ENCODE results near the gene CNTN5.

Gene CNTN5

DNA sequence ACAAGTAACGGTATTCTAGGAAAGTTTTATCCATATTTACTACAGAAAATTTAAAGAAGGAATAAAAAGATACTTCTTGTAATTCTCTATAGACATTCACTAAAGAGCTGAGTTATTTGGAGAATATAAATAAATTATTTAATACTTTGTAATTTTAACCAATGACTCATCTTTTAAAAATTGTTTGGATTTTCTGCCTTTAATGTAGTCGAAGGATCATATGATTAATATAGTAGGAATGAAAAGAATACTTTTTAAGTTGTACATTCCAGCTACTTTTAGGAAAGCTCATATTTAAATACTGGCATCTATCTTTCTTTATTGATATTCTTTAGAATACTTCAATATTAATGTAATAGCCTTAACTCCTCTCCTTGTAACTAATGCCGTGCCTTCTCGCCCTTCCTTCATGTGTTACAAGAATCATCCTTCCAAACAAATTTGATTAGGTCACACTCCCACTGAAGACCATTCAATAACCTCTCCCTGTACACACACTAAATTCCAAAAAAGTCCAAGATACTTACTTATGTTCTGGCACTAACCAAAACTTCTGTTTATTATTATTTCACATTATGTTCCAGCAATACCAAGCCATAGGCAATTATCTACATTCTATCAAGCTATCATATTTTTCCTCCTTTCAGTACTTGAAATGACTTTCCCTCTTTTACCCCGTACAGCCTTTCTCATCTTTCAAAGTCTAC is 501.9 kb downstream of the CNTN5 start:
- no peak for DNase-seq

DNA sequence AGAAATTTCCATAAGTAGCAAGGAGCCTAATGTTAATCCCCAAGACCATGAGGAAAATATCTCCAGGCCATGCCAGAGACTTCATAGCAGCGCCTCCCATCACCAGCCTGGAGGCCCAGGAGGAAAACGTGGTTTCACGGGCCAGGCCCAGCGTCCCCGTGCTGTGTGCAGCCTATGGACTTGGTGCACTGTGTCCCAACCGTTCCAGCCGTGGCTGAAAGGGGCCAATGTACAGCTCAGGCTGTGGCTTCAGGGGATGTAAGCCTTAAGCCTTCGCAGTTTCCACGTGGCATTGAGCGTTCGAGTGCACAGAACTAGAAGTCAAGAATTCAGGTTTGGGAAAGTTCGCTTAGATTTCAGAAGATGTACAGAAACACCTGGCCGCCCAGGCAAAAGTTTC is 510.7 kb downstream of the CNTN5 start:
- no peak for DNase-seq

DNA sequence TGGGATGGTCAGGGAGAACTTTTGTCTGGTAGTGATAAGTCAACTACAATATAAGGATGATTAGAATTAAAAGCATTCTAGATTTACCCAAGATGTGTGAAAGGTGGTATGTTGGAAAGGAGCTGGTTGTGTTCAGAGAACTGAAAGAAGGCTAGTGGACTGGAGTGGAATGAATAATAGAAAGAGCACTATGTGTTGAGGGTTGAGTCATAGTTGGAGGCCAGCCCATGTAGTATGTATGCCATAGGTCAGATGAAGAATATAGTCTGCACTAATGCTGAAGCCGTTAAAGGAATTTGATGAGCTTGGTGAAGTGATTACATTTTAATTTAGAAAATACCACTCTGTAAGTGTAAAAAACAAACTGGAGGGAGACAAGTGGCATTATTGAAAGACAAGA is 514.1 kb downstream of the CNTN5 start:
- no peak for DNase-seq

DNA sequence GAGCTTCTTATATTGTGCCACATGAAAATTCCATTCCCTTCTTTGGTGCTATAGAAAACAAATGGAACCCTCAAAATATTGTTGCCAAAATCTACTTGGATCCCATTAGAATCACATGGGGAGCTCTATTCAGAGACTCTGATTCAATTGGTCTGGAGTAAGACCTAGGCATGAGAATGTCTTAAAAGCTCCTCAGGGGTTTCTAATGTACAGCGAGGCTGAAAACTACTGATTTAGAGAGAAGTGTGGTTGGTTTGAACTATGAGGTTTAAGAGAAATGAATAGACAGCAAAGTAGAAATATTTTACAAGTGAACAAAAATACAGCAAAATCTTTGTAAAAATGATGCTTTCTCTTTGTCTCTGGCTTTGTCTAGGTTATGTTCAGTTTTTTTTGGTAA is 514.7 kb downstream of the CNTN5 start:
- DNase-seq, result no peak

DNA sequence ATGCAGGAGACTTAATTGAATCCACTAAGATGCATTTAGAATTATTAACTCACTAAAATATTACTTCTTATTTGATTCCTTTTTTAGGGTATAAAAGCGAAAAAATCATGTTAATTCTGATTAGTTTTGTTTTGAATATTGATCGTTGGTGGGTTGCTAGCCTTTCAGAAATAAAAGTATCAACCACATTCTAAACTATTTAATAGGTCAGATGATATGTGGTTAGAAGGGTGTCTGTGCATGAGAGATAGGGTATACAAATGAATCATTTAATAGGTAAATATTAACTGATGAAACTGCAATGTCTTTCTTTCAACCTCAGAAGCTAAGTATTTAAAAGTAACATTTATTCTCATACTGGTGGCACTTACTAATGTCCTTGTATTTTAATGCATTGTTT is 515.1 kb downstream of the CNTN5 start:
- DNase-seq, result no peak

DNA sequence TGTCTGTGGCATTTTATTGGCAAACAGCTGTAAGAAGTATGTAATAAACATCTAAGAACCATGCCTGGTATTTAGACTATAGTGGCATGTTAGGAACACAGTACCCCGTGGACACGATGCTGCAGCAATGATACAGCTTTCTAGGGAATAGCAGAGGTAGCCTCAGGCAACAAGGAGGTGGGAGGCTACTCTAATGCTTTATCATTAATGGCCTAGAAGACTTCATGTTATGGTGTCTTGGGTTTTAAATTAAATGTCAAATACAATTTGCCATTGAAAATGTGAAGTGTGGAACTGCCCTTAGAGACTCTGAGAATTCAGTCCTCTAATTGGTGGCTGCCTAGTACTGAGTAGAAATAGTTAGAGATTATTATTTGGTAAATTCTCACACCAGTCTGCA is 516.9 kb downstream of the CNTN5 start:
- no peak for DNase-seq

DNA sequence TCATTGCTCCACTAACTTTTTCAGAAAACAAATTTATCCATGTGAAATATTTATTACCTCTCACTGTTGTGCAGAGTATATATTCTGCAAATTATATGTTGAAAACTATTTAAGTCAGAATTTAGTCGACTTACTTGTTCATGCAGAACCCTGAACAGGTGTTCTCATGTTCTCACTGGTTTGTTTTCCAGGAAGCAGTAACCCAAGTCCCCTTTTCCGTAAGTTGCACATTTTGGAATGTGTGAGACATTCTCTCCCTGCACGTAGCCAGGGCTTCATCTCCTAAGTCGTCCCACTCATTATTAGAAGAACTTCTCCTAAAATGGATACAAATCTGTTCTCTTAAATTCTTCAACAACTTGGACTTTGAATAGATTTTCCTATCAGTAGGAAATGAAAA is 524.9 kb downstream of the CNTN5 start:
- no peak for DNase-seq

DNA sequence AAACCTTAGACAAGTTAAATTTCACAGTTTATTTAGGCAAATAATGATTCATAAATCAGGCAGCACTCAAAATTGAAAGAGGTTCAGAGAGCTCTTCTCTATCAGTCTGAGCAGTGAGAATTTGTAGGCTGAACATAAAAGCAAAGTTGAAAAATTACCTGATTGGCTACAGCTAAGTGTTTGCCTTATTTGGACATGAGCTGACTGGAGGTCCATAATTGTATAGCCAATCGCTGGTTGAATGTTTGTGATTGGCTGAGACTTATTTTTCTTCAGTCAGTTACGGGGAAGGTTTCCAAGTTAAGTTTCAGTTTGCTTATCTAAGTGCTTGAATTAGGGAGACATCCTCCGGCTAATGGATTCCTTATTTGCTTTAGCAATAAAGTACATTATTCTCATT is 527.5 kb downstream of the CNTN5 start:
- no peak for DNase-seq

DNA sequence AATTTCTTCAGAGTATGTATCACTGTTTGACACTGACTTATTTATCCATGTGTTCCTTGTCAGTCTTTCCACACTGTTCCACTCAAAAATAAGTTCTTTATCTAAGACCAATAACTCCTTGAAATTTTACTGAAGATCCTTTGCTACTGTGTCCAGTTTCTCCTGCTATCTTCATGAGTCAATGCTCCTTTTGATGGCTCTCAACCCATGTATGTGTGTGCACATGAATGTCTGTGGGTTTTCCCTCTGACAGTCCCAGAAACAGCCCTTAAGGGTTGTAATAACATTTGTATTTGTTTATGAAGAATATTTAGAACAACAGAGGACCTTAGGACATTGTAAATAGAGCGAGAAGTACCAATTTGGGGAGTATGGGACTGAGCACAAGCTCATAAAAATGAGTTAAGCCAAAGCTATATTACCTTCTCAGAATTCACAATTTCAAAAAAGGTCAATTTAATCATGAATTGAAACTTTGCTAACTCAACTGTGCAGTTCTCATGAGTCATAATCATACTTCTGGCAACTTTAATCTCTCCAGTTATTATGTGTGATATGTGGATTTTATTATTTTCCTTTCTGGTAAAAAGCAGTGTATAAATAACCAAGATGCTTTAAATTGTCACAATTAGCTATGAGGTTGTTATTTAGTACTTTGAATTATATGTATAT is 533.6 kb downstream of the CNTN5 start:
- DNase-seq, result no peak

DNA sequence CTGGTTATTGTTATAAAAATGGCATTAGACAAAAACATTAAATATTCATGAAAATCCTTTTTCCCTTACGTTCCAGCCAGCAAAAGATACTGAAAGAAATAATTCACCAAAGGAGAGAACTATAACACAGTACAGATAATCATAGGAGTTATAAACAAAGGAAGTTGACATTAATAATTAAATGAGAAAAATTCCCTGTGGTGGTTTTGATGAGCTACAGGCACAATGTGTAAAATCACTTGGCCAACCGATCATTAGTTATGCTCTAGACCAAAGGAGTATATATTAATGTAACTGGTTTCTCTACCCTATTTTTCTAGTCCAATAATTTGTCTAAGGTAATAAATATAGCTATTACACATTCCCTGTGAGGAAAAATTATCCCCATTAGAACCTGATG is 534.7 kb downstream of the CNTN5 start:
- no peak for DNase-seq

DNA sequence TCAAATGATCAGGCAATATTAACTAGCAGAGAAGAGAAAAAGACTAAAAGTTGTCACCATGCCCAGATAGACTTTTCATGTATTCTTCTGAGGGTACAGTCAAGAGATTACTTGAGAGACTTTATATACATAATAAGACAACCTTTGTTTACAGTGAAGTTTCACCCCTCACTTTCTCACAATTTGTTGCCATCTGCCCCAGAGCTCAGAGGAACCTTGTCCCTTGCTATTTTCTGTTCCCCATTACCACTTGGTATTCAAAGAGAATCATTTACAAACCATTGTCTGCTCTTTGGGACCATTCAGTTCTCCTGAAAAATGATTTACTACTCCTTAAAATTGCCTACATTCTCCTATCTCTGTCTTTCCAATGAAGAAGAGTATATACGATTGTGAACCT is 544.6 kb downstream of the CNTN5 start:
- DNase-seq, result no peak

DNA sequence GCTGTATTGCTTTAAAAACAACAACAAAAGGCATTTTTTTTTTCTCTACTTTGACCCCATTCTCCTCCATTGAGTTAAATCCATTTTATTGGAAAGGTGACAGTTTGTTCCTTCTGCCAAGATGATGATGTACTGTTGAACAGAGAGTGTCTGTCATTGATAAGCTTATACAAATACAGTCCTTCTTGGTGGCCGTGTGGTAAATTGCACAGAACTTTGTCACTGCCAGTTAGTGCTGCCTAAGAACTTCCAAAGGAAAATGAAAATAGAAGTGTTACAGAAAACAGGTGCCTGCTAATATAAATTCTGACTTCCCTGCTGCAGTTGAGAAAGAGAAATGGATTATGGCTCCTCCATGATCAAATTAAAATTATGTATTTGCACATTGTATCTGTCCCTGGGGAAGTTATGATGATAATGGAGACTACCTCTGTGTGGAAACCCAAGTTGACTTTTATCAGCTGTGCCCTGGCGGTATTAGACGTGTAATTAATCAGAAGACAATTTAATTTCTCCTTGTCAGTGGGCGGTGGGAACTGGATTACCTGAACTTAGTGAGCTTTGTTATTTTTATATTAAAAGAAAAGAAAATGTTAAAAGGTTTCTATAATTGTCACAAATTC is 546.7 kb downstream of the CNTN5 start:
- DNase-seq, result no peak

DNA sequence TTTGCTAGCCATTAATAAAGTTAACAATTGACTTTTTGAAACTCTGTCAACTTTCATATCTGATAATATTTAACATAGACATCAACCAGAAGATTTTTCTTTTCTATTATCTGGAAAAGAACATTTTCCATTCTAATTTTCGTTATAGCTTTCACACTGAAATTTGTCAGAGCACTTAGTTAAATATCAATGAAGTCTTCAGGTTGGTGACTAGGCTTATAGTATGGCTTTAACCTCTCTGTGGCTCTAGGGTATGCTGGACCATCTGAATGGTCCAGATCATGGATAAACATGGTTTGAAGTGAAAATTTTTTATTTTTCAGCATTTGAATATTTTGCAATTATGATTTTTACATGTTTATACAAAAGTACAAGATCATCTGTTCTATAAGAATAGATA is 548.1 kb downstream of the CNTN5 start:
- no peak for DNase-seq

DNA sequence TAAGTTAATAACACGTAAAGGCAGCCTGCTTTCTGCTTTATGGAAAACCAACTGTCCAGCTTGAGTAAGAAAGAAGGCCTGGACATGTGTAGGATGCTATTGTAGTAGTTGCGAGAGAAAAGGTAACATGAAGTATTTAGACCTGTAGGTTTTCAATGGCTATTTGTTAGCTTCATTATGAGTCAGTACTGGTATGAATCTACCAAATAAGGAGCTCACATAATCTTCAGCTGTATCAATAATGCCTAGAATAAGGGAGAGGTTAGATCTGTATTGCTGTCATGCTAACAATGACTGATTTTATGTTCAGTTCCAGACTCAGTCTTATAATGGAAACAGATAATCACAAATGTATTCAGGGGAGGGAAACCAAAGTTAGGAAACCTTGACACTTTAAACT is 550.3 kb downstream of the CNTN5 start:
- no peak for DNase-seq

DNA sequence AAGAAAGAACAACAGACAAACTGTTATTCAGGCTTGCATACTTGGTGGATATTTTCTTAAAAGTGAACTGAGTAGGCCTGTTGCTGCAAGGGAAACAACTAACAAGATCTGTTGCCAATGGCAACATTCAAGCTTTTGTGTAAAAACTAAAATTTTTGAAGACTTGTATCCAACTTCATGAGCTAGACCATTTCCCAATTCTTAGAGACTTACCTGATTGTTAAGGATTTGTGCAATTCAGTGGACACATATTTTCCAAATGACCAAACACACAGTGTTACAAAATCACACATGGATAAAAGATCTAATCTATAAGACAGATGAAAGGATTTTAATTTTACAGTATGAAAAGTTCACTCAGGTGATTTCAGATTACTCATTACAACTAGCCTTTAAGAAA is 564.1 kb downstream of the CNTN5 start:
- DNase-seq, result no peak

DNA sequence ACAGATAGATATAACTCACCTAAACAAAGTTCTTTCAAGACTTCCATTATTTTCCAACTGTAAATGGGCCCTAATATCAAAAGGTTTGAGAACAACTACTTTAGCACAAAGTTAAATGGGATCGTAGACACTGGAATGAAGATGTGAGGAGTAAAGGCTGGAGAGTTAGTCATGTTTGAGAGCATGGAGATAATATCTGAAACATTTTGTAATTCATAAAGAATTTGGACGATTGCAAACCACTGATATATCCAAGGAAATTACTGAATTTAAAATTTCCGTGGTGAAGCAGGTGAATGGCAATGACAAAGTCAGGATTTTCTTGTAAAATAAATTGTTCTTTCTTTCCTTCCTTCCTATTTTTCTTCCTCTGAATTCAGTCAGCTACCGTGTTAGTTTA is 564.9 kb downstream of the CNTN5 start:
- DNase-seq, result no peak

DNA sequence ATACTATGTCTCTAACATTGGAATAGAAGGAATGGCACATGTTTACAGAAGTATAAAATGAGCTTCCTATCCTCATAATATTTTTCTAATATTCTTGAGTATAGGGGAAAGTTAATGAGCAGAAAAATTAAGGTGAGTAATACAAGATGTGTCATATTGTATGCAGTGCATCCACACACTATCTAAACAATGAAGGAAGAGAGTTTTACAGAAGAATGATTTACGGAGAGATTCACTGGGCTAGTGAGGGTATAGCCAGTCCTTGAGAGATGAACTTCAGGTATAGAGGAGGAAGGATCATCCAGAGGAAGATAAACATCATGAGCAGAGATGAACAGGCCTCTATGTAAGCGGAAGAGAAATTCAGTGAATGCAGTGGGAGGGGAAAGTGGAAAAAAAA is 569.0 kb downstream of the CNTN5 start:
- no peak for DNase-seq

DNA sequence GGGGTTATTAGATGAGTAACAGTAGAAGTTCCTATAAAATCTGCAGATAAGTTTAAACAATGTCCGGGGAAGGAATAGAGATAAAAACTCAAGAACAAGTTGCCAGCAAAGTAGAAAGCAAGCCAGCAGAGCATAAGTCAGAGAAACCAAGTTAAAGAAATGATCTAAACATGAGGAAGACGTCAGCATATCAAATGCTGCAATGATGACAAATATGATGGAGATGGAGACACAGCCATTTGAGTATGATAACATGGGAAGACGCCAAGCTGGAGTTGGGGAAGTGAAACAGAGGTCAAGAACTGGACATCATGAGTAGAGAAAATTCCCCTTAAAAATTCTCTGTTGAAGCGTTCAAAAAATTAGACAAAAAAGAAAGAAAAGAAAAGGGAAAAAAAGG is 571.5 kb downstream of the CNTN5 start:
- DNase-seq, result no peak

DNA sequence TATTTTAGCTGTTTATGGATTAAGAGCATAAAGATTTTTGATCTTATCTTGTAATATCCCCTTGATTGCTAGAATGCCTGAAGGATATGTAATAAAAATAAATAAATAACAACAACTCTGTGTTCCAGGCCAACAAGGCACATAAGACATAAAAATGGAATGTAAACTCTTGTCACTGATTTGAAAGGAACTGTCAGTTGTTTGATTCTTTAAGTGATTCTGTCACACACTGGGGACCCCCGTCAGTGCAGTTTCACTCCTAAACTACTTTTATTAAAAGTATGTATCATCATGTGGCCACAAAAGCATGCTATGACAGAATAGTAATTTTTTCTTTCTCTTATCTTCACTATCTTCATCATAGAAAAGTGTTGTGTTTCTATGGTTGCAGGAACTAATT is 572.4 kb downstream of the CNTN5 start:
- DNase-seq, result no peak

DNA sequence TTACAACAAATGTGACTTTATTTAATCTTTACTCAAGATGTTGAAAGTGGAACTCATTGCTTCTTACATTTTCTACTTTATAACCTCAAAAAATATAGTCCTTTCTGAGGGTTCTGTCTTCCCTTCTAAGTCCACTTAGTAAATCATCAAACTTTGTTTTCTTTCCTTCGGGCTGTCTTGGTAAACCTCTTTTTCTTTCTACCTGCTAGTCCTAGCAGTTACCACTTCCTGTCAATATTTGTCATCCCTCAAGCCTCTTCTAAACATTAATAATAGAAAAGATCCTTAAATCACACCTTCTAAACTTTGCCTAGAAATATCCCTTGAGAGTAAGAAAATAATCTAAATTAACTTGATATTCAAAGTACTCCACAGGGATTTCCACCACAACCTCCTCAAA is 580.4 kb downstream of the CNTN5 start:
- no peak for DNase-seq

DNA sequence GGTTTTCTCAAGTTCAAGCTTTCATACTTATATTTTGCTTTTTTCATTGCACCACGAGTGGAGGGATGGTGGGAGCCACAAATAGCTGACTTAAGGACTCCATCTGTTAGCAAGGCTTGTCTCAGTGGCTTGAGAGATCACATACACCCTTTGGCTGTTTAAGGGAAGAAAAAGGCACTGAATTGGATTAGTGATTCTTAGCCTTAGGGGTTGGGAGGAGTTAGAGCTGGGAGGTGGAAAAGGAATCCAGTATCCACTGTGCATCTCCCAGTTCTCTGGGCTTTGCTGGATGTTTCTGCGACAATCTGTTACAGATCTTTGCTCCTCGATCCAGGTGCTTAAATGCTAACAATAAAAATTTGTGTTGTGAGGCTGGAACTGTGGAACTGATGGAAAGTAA is 593.6 kb downstream of the CNTN5 start:
- DNase-seq, result no peak

DNA sequence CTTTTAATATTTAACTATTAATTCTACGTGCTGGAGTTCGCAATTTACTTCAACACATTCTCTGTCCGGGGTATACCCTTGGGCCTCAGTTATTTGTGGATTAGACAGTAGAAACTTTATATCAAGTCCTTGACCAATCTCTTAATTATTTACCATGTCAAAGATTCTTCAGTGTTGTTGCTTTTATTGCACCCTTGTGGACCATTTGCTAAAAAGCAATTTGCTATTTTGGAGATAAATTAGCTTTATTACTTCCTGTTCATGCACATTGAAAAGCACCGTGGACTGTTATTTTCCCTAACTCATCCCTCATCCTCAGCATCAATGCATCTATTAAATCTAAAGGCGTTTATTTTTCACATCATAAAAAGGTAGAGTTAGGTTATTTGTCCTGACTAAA is 609.9 kb downstream of the CNTN5 start:
- no peak for DNase-seq

DNA sequence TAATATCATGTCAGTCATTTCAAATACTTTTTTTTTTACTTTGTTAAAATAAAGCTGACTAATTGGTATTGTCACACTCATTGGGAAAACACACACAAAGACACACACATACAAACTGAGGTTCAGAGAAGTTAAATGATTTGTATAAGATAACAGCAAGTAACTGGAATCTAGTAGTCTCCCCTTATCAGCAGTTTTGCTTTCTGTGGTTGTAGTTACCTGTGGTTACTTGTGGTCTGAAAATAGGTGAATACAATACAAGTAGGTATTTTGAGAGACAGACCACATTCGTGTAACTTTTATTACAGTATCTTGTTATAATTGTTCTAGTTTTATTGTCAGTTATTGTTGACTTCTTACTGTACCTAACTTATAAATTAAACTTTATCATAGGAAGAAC is 610.9 kb downstream of the CNTN5 start:
- no peak for DNase-seq

DNA sequence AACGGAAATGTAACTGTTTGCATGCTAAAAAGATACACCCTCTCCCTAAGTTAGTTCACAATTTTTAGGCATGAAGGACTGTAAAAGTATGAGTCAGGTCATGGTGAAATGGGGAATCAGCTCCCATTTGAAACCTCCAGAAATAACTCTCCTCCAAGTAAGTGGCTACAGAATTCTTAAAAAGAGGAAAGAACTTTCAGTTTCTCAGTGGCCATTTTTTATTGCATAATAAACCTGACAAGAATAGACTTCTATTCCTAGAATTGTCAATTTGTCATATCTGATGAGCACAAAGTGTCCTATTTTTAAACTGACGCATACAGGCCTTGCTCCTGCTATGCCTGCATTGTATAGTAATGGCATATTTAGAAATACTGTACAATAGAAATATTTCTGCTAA is 612.2 kb downstream of the CNTN5 start:
- DNase-seq, result no peak

DNA sequence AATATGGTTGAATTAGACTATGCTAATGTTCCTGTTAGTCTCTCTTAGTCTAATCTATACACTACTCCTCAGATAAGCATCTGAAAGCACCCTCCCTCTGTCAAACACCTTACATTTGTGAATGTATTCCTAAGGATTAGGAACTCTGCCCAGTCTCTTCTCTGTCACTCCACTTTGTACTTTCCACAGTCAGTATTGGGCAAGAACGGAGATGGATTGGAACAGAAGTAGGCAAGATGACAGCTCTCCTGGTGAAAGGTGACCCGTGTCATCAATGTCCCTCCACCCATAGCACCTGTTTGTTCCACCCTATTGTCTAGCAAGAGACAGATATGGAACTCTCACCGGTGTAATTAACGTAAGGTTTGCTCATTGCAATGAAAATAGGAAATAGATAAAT is 613.8 kb downstream of the CNTN5 start:
- DNase-seq, result no peak
